ENCODE measurements around the gene CYB5R2.
"Not testable (repeated sequence)": the region's sequence is repeated elsewhere in the genome, so short reads cannot be mapped to it uniquely, and the experiment has no call there.

Gene CYB5R2

DNA sequence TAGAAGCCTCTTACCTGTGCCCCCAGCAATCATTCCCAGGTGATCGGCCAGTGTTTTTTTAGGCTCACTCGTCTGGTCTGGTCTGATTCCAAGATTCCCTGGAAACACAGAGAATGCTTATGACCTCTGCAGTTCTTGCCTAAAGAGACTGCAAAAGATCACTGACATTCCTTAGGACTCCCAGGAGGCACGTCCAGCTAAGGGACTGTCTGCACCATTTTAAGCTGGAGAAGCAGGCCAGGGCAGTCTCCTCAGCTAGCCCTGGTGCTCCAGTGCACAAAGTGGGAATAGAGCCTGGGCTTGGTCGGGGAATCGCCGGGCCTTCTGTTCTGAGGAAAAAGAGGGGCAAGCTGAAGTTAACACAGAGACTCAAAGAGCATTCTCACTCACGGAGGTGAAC, 4.8 kb downstream of the CYB5R2 start:
- DNase-seq, result no peak

DNA sequence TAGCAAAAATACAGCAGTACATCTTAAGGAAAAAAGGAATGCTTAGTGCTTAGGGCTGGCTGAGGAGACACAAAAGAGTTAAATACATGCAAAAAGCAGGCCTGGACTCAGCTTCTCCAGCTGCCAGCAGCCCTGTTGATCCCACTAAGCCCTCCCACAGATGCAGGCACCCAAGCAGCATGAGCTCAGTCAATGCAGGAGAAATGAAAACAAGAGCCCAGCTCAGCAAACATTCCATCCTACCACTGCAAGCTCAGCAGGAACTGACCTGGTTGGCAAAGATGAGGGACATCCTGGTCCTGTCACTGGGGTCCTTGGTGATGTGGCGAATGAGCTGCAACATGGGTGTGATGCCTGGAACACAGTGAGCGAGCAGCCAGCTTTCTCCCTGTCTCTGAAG, 5.8 kb downstream of the CYB5R2 start:
- no peak for DNase-seq

DNA sequence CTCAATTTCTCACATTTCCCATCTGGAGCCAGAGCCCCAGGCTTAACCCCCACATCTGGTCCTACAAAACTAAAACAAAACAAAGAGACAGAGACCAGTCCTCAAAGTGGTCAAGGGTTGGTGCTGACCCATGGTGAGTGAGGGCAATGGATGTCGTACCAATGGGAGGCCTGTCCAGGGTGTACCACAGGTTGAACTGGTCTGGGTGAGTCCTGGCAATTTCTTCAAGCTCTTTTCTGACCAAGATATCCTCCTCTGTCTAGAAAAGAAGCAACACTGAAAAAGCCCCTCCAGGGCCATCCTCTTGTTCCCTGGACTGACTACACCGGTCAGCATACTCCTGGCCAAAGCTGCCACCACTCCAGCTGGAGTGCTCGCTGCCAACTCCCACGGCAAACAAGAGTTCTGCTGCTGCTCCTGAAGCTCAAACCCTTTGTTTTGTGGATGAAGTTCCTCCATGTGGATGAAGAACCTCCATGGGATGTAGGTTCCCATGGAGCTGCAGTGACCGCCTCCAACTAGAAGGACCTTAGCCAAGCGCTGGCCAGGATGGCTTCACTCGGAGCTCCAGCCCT, 6.9 kb downstream of the CYB5R2 start:
- no peak for DNase-seq

DNA sequence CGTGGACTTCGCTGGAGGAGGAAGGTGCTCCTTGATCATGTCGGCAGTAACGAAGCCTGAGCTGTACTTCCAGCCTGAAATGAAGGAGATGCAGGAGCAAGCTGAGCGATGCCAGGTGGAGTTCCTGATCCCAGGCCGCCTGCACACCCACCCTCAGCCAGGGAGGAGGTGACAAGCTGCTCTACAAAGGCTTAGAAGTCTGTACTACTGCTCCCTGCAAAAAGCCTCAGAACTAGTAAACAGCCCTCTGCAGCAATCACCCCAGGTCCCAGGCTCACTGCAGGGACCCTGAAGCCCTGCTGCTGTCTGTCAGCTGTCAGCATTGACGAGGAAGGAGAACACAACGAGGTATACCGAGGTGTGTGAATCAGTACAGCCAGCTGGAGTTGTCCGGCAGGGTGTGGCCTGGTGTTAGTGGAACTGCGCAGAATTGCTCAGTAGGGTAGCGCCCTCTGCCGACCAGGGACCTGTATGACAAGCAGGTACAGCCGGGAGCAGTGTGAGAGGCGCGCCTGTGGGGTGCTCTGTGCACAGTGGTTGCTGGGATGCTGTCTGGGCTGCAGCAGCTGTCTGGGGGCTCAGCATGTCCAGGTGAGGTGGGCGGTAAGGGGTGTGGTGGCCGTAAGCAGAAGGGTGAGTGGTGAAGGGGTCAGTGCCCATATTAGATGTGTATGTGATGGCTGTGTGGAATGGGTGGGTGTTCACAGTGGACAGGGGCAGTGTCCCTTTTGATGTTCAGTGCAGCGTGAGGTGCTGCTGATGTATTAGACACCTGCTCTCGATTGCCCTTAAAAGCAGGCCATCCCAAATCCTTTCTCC, 7.6 kb downstream of the CYB5R2 start:
- DNase-seq, result no peak

DNA sequence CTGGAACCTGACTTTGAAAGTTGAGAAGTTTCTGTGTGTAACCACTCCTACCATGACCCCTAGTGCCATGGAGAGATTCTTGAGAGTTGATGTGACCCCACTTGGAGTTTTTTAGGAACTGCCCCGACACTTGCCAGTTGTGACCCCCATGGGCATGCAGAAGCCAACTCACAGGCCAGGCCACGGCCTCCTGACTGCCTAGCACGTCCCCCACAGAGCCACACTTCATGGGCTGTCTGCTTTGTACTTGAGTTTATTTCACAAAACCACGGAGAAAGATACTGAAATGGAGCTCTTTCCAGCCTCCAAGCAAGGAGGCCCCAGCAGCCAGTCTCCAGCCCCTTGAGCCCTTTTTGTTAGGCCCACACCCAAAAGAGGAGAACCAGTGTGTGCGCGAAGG, 8.4 kb downstream of the CYB5R2 start:
- no peak for DNase-seq

DNA sequence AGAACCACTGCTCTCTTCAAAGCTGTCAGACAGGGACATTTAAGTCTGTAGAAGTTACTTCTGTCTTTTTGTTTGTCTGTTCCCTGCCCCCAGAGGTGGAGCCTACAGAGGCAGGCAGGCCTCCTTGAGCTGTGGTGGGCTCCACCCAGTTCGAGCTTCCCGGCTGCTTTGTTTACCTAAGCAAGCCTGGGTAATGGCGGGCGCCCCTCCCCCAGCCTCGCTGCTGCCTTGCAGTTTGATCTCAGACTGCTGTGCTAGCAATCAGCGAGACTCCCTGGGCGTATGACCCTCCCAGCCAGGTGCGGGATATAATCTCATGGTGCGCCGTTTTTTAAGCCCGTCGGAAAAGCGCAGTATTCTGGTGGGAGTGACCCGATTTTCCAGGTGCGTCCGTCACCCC, 9.8 kb downstream of the CYB5R2 start:
- not testable (repeated sequence) for DNase-seq

DNA sequence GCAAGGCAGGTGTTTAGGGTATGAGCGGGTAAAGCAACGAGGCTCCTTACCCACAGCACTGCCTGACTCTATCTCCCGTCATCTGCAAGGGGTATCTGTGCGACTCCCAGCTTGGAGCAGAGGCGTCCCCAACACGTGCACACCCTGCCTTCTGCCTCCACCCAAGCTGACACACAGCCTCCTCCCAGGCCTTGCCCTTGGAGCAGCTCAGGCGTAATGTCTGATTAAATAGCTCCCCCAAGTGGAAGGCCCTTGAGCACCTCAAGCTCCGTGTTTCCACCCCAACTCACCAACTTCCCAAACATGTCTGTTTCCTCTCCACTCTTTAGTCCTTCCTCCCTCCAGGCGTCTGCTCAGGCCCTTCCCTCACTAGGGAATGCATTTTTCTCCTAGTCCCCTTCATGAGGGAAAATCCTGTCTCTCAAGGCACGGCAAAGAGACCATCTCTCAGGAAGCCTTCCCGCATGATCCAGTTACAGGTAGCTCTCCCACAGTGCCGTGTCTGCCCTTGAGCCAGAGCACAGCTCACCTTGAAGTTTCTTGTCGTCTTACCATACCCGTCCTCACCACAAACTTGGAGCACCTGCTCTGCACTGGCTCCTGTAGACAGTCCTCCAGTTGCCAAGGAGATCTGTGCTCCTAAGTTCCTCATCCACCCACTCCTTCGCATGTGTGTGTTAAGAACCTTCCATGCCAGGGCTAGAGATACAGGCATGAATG, 15.8 kb downstream of the CYB5R2 start:
- no peak for DNase-seq

DNA sequence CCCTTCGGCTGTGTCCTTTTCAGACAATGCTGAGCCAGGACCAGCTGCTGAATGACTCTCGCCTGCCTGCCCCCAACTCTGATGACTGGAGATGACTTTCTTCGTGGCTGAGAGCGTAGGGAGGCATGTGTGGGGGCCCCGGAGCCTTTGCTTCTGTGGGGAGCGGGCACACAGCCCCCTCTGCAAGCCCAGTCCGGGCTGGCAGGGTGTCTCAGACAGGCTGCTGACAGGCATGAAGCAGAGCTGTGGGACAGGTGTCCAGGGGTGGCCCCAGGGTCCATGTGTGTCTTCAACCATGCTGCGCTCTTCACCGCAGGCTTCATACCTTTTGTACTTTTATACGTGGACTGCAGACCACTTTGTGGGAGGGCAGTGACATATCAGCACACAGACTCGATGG, 16.6 kb downstream of the CYB5R2 start:
- no peak for DNase-seq

DNA sequence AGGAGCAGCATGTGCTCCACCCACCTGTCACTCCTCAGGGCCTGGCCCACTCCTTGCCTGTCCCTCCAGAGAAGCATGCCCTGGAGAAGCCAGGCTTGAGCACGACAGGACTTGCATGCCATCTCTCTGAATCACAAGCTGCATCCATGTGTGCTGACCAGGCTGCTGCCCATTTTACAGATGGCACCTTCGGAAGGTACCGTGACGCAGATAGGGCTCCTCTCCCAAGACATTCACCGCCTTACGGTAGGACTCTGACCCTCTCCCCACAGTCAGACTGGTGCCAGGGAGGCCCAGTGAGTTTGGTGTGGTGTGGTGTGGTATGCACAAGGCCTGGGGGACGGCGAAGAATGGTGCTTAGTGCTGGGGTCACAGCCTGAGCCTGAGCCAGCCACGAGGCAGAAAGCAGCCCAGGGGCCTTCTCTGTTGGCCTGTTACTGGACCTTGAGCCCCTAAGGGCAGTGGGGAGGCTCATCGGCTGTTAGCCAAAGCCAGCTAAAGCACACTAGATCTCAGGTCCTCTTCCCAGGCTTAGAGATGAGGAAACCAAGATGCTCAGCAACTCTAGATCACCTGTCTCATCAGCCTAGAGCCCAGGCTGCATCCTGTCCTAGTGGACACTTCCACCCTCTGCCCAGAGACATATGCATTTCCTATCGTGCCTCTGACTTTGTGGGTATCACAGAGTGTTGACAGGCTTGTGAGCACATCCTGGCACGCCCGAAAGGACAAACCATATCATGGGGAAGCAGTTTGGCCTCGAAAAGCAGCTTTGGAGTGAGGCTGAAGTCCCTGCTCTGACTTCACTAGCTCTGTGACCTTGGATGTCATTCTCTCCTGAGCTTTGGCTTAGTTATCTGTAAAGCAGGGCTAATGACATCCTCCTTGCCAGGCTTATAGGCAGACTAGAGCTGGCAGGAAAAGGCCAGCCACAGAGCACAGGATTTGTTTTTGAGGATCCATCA, 17.8 kb downstream of the CYB5R2 start:
- DNase-seq, result no peak

DNA sequence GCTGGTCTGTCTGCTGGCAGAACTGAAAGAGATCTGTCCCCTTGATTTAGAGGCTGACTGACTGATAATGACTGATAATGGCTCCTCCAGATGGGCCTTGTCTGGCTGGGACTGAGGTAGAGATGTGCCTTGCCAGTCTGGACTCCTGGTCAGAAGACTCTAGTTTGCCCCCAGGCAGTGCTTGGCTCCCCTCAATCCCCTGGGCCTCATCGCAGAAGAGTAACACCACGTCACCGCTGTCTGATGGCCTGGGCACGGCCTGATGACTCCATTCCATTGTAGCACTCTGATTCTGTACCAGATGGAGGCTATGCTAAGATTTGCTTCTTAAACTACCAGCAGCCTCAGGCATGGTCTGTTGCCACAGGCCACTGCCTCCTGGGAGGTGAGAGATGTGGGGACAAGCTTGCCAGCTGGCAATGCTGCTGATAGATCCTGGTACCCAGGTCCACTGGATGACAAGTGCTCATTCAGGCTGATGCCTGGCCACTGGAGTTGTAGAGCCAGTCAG, 19.1 kb downstream of the CYB5R2 start:
- no peak for DNase-seq

DNA sequence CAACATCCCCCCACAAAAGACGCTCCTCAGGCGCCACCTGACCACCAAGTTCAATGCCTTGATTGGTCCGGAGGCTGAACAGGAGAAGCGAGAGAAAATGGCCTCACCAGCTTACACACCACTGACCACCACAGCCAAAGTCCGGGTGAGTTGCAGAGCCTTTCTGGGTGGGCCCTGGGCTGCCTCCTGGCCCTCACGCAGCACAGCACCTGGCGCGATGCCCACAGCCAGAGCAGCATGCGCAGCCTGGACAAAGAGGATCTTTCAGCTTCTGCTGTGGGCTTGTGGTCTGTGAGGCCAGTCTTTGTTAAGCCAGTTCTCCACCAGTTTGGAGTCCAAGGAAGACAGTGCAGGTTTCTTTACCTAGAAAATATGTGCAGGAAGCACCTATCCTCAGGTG, 21.6 kb downstream of the CYB5R2 start:
- no peak for DNase-seq

DNA sequence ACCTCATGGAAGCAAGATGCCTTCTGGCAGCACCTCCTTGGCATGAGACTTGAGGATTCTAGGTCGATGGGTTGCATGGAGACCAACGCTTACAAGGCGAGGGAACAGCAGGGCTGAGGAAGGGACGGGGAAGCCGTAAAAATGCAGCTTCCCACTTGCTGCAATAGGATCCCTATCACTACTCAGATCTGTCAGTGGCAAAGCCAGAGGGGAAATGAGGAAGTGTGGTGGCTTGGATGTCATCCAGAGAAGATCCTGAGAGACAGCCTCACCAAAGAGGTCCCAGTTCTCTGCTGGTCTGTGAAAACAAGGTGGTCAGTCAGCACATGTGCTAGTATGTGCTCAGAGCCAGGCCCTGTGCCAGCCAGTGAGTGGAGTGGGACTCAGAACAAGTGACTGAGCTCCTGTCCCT, 22.2 kb downstream of the CYB5R2 start:
- no peak for DNase-seq

DNA sequence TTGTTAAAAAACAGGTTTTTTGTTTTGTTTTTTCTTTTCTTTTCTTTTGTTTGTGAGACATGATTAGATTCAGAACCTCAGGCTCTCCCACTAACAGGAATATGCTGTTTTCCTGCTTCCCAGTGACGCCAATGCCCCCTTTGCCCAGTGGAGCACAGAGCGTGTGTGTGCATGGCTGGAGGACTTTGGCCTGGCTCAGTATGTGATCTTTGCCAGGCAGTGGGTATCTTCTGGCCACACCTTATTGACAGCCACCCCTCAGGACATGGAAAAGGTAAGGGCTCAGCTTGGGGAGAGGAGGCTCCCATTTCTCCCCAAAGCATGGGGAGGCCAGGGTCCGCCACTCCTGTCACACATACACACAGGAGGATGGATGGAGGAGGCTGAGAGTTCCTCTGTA, 25.0 kb downstream of the CYB5R2 start:
- DNase-seq, result no peak

DNA sequence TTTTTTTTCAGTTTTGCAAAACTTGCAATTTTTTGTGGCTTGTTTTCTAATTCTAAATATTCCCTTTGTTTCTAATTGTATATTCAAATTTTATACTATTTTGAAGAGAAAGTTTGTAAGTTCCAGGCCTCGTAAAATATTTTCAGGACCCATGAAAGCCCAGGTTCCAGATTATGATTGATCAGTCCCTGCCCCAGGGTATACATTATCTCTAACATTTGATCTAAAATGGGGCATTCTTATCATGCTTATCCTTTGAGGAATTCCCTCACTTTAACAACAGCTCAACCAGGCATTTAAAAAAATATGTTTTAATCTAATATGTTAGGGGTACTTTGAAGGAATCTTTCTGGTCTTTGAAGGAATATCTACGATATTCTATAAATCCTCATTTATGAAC, 26.4 kb downstream of the CYB5R2 start:
- DNase-seq, result no peak

DNA sequence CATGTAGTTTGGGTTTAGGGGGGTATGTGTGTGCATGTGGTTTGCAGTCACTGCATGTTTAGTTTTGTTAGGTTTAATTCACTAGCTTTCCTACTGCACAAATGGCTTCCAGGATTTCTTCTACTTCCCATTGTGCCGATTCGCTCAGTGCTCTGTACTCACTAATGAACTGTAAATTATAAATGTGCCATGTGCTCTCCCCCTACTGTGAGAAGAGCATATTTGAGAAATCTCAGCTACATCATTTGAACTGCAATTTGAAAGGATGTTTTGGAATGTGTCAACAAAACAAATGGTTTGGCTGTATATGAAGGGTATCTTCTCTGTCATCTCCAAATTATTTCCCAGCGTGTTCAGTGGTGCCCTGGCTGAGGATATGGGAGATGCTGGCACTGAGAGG, 28.1 kb downstream of the CYB5R2 start:
- DNase-seq, result no peak

DNA sequence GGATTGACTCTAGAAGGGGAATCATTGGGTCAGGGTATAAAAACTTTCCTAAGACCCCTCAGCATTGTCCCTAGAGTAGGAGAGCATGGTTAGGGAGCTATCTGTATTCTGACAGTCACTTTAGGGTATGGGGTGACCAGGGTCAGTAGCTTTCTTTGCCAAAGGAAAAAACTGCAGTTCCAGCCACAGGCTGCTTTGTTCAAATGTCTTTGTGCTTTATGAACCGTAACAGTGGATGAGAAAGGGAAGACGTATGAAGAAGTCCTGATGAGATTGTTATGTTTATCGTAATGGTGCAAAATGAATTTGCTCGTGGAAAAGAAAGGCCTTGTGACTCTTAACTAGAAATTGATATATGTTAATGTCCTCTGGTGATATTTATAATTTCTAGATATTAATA, 30.0 kb downstream of the CYB5R2 start:
- no peak for DNase-seq

DNA sequence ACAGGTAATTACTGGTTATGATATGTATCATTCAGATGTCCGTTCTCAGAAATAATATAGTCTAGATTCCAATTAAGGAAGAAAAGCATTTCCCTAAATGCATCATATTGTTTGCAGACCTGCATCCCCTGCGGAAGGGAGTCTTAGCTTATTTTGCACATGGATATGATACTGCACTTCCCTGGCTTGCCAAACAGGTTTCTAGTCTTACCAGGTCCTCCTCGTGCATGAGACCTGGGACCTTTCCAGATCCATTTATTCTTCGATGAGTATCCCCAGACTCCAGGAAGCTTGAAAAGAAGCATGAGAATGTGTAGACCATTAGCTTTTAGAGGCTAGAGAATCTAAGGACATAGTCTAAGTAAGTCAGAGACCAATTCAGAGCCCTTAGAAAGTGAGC, 30.6 kb downstream of the CYB5R2 start:
- DNase-seq, result no peak

DNA sequence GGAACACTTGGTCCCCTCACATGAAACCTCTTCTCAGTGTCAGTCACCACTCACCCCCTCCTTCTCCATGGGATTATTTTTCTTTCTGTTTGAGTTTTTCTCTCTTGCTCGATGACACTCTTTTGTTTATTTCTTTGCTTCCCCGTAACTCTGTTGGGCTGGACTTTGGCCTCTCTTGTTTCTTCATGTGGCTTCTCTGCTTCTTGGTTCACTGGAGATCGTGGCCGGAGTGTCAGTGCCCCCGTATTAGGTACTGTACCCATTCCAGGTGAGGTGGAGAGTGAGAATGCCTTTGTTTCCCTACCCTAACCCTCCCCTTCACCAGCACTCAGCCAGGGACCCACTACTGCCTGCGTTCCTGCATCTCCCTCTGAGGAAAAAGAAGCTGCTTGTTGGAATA, 32.5 kb downstream of the CYB5R2 start:
- DNase-seq, result no peak

DNA sequence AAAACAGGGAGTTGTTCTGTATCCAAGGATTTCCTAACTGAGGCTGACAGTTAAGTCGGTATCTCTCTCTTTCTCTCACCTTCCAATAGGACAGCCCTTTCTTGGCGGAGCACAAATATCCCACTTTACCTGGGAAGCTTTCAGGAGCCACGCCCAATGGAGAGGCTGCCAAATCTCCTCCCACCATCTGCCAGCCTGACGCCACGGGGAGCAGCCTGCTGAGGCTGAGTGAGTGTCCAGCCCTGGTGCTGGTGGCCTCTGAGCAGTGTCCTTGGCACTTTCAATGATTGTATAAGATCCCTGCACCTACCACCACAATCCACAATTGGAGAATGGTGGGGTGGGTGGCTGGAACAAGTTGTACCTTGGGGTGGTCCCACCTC, 33.7 kb downstream of the CYB5R2 start:
- DNase-seq, result no peak

DNA sequence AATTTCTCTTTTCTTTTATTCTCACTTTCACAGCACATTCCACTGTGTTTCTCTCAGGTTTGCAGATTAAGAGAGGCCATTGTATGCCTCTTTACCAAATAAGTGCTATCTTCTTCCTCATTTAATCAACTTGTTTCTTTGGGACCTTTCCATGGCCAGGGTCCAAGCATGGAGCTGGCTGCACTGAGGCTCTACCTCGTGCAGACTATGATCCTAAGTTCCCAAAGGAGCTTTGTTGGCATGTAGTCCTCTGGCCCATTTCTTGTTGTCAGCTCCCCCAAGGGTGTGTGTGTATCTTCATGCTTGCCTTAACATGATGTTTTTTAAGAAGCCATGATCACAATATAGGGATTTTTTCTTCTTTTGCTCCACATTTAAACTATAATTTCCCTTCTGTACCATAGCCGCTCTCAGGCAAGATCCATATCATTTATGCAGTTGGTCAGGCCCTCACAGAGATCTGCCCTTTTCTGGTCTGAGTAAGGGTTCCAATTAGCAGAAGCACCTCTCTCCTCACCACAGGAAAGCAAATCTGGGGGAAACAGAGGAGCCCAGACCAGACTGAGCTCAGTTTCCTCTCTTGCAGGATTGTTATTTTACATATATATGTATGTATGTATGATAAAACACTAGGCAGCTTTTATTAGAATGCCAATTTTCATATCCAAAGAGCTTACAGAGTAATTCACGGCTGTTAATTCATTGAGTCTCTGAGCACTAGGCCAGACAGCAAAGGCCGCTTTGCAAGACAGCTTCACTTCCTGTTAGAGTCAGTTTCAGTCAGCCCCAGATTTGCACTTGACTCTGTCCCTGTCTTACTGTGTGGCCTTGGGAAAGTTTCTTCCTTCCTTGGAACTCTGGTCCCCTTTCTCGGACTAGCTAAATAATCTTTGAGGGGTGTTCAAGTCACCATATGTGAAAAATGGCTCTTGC, 34.3 kb downstream of the CYB5R2 start:
- no peak for DNase-seq

DNA sequence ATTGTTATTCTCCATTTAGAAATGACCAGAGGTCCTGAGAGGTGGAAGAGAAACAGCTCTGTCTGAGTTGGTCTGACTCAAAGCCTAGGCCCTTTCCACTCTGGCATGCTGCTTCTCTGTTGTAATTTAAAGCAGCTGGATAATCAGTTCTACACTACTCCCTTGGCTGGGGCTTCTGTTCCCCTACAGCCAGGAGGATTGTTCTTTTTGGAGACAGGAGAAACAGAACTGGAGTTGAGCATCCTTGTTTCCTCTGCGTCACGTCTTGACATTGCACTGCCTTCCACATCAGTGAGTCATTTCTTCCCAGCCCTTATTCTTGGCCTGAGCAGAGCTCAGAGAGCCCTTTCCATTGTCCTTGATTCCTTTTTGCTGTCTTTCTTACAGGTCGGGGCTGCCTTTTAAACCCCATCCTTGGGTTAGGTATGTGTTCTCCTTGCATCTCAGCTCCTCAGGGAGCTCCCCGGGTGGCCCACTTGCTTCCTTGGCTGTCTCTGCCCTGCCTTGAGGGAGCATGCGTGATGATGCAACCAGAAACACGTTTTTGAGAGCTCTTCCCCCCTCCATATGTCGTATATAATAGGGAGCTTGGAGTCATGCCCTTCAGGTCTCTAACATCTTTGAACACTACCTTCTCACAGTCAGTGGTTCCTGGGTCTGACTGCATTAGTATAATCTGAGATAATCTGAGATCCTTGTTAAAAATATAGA, 35.7 kb downstream of the CYB5R2 start:
- DNase-seq, result no peak

Measured in NCI-H2081 treated with DMSO at 0.1 percent for 48 hours (cell line).